ENCODE results near the gene PSD2. TPM values are rescaled to one million over a fixed set of nuclear protein-coding genes. Genes with fewer than 3 reads are reported as not detected.

The PSD2 gene
- total and polyA plus RNA-seq, 2 of the 13 experiments (the other 11 are each of a cell fraction or from before 2014, with no cell fraction given): 0.07 TPM; not detected in 1

GRCh38 chr5:139806726-139807646 lies 11.4 kb downstream of the PSD2 start:
- Histone ChIP-seq H3K4me3 (replicated peaks in 1 of 3; ENCODE audit: insufficient read depth in 1 of 3, low read depth in 2 of 3, low read length in 3 of 3) (no peak overlapping the region), H3K79me2 (ENCODE audit: insufficient read depth, low read length) (no peaks in the 10 kb centered on the region), H3K36me3 (replicated peaks in 1 of 2; ENCODE audit: control insufficient read depth in 1 of 2, insufficient read depth in 2 of 2, low read length in 2 of 2) (no peaks in the 10 kb centered on the region), H3K9ac (ENCODE audit: insufficient read depth, low read depth, low read length) (no peak overlapping the region), H4K20me1 (ENCODE audit: insufficient read depth, low read length) (peaks cover 2% of the 10 kb centered on the region; the same call in 1 of the 2 replicates), H3K27me3 (ENCODE audit: control insufficient read depth in 1 of 2, insufficient read depth in 2 of 2, low read length in 2 of 2) (peaks cover 8 to 33% of the 10 kb centered on the region in 2 experiments; a peak in 3 of 5 replicates), H3K9me3 (ENCODE audit: low read length) (no peaks in the 10 kb centered on the region), H3K4me2 (ENCODE audit: low read depth, low read length) (no peak overlapping the region), H3K27ac (ENCODE audit: extremely low read length, insufficient read depth, low read length) (no peak overlapping the region), H3K4me1 (ENCODE audit: insufficient read depth, low read length) (no peaks in the 10 kb centered on the region), H2AFZ (ENCODE audit: low read length) (no peak overlapping the region)
- ChIA-PET CTCF (ENCODE audit: low intra/inter-chr PET ratio, low total read pairs) (no interaction called here), POLR2A (no interaction called here)
- DNase-seq (ENCODE audit: low spot score) (no peak), ATAC-seq (no peak), FAIRE-seq (no peak)
- 0% methylated on average over 6 of the region's 8 CpGs for WGBS (ENCODE audit: low lambda C conversion rate)
- TF ChIP-seq ZNF441 (CRISPR knock-in tag; IDR thresholded peaks at IDR 0.05; ENCODE audit: borderline replicate concordance) (no peak), RARA (CRISPR knock-in tag; IDR thresholded peaks at IDR 0.05) (no peak), ATF7 (IDR thresholded peaks at IDR 0.05) (no peak), ATF7 (CRISPR knock-in tag; IDR thresholded peaks at IDR 0.05) (no peak)
- intact Hi-C loops (cut with micrococcal nuclease; ENCODE audit: unreplicated experiment) (no loop called here), in situ Hi-C loops (cut with HindIII; ENCODE audit: extremely low pct_ligation_motif_present, low pct_unique_long_range_greater_than_20kb) (no loop called here)
- no TSS peak for BruUV-seq (replicated peaks)

- Histone ChIP-seq H3K9me3 (ENCODE audit: low read length) (no peaks in the 10 kb centered on the region), H3K27ac (ENCODE audit: extremely low read length, insufficient read depth, low read length) (no peak overlapping the region), H3K27me3 (ENCODE audit: control insufficient read depth in 1 of 2, insufficient read depth in 2 of 2, low read length in 2 of 2) (peaks cover 9 to 32% of the 10 kb centered on the region in 2 experiments; a peak in 4 of 5 replicates), H3K79me2 (ENCODE audit: insufficient read depth, low read length) (no peaks in the 10 kb centered on the region), H2AFZ (ENCODE audit: low read length) (no peak overlapping the region), H3K4me1 (ENCODE audit: insufficient read depth, low read length) (no peaks in the 10 kb centered on the region), H3K9ac (ENCODE audit: insufficient read depth, low read depth, low read length) (no peak overlapping the region), H3K4me3 (replicated peaks in 1 of 3; ENCODE audit: insufficient read depth in 1 of 3, low read depth in 2 of 3, low read length in 3 of 3) (no peak overlapping the region), H3K4me2 (ENCODE audit: low read depth, low read length) (no peak overlapping the region), H4K20me1 (ENCODE audit: insufficient read depth, low read length) (peaks cover 2% of the 10 kb centered on the region; the same call in 1 of the 2 replicates), H3K36me3 (replicated peaks in 1 of 2; ENCODE audit: control insufficient read depth in 1 of 2, insufficient read depth in 2 of 2, low read length in 2 of 2) (no peaks in the 10 kb centered on the region)
- ChIA-PET POLR2A (no interaction called here), CTCF (ENCODE audit: low intra/inter-chr PET ratio, low total read pairs) (no interaction called here)
- no TSS peak for BruUV-seq (replicated peaks)
- DNase-seq (ENCODE audit: low spot score): no peak
- 14% methylated on average over 6 of the region's 6 CpGs for WGBS (ENCODE audit: low lambda C conversion rate)
- no peak for ATAC-seq
- in situ Hi-C loops (cut with HindIII; ENCODE audit: extremely low pct_ligation_motif_present, low pct_unique_long_range_greater_than_20kb): no loop called here
- intact Hi-C loops (cut with micrococcal nuclease; ENCODE audit: unreplicated experiment): no loop called here
- TF ChIP-seq ZNF746 (CRISPR knock-in tag; IDR thresholded peaks at IDR 0.05): no peak
- TF ChIP-seq ZFYVE20 (CRISPR knock-in tag; IDR thresholded peaks at IDR 0.05; ENCODE audit: borderline replicate concordance, low read depth): no peak
- TF ChIP-seq TMF1 (CRISPR knock-in tag; IDR thresholded peaks at IDR 0.05; ENCODE audit: low read depth): no peak
- TF ChIP-seq ZFP82 (CRISPR knock-in tag; IDR thresholded peaks at IDR 0.05; ENCODE audit: borderline replicate concordance): no peak
- TF ChIP-seq KAT7 (CRISPR knock-in tag; IDR thresholded peaks at IDR 0.05; ENCODE audit: borderline replicate concordance): no peak
- no peak for TF ChIP-seq ARID5B (CRISPR knock-in tag; IDR thresholded peaks at IDR 0.05)
- no peak for FAIRE-seq
Measured at GRCh38 chr5:139807647-139808030, 12.0 kb downstream of the PSD2 start.

Measured in HepG2 (cell line).